Measurements from ENCODE around the gene PHF21A. TPM values are rescaled to one million over a fixed set of nuclear protein-coding genes. Genes with fewer than 3 reads are reported as not detected.
"Not testable (repeated sequence)": the region's sequence is repeated elsewhere in the genome, so short reads cannot be mapped to it uniquely, and the experiment has no call there.

The PHF21A gene
- total RNA-seq, 1 donor from 2014 or later: 45.4 TPM

GRCh38 chr11:46120346-46121300 is 631 bp downstream of the PHF21A start:
- peak; percentile 68 for DNase-seq

GRCh38 chr11:46119352-46120216 is 1.7 kb downstream of the PHF21A start:
- H3K27ac ChIP-seq: peak overlapping the region; percentile 90
- H3K4me1 ChIP-seq: peaks cover 46% of the 10 kb centered on the region
- no peaks in the 10 kb centered on the region for H3K9me3 ChIP-seq
- DNase-seq: peak; percentile 68
- TF ChIP-seq CTCF (IDR thresholded peaks at IDR 0.05): no peak
- no peaks in the 10 kb centered on the region for H3K36me3 ChIP-seq
- ATAC-seq: peak; percentile 5
- no peaks in the 10 kb centered on the region for H3K27me3 ChIP-seq
- intact Hi-C loops (cut with DNase I): no loop called here
- peak overlapping the region; percentile 70 for H3K4me3 ChIP-seq

More at GRCh38 chr11:46120346-46121300, 631 bp downstream of the PHF21A start:
- peaks cover 35% of the 10 kb centered on the region for H3K4me1 ChIP-seq
- intact Hi-C loops (cut with DNase I): no loop called here
- peak overlapping the region; percentile 90 for H3K27ac ChIP-seq
- no peak for TF ChIP-seq CTCF (IDR thresholded peaks at IDR 0.05)
- no peaks in the 10 kb centered on the region for H3K9me3 ChIP-seq
- no peaks in the 10 kb centered on the region for H3K36me3 ChIP-seq
- peak; percentile 61 for ATAC-seq
- no peaks in the 10 kb centered on the region for H3K27me3 ChIP-seq
- peak overlapping the region; percentile 70 for H3K4me3 ChIP-seq

GRCh38 chr11:46118702-46119351 is 2.4 kb downstream of the PHF21A start:
- Histone ChIP-seq H3K9me3 (no peaks in the 10 kb centered on the region), H3K36me3 (no peaks in the 10 kb centered on the region), H3K4me3 (peak overlapping the region; percentile 70), H3K4me1 (peaks cover 51% of the 10 kb centered on the region), H3K27ac (peak overlapping the region; percentile 90), H3K27me3 (no peaks in the 10 kb centered on the region)
- no peak for ATAC-seq
- intact Hi-C loops (cut with DNase I): no loop called here
- TF ChIP-seq CTCF (IDR thresholded peaks at IDR 0.05): no peak
- no peak for DNase-seq

- no peaks in the 10 kb centered on the region for H3K27me3 ChIP-seq
- H3K27ac ChIP-seq: peak overlapping the region; percentile 90
- peaks cover 57% of the 10 kb centered on the region for H3K4me1 ChIP-seq
- no peaks in the 10 kb centered on the region for H3K9me3 ChIP-seq
- peak overlapping the region; percentile 70 for H3K4me3 ChIP-seq
- intact Hi-C loops (cut with DNase I): no loop called here
- H3K36me3 ChIP-seq: no peaks in the 10 kb centered on the region
- ATAC-seq (no peak), DNase-seq (no peak)
- peak; percentile 24 for TF ChIP-seq CTCF (IDR thresholded peaks at IDR 0.05)
Observed at GRCh38 chr11:46117842-46118241, 3.4 kb downstream of the PHF21A start.

GRCh38 chr11:46116712-46117037 is 4.6 kb downstream of the PHF21A start:
- H3K27ac ChIP-seq; ATAC-seq; DNase-seq; H3K9me3 ChIP-seq; H3K27me3 ChIP-seq; intact Hi-C loops (cut with DNase I); H3K4me3 ChIP-seq; H3K36me3 ChIP-seq: not testable (repeated sequence)
- peaks cover 54% of the 10 kb centered on the region for H3K4me1 ChIP-seq
